HG02870 (cell line): Measurements from ENCODE around the gene MAML3.

Experiments
- ATAC-seq: cut with Tn5 transposase; IDR thresholded peaks from one replicate; pipeline ENCODE4 v1.9.1; 2021; ENCODE audit warnings: mild to moderate bottlenecking, moderate library complexity; ENCODE audit not compliant: unreplicated experiment

Gene MAML3

GRCh38 chr4:140102421-140102820 is 51.6 kb downstream of the MAML3 start:
- ATAC-seq, result no peak

GRCh38 chr4:140100771-140101170 is 53.2 kb downstream of the MAML3 start:
- ATAC-seq, result no peak

- no peak for ATAC-seq
These were observed 54.0 kb downstream of the MAML3 start for GRCh38 chr4:140099983-140100382.

GRCh38 chr4:140098455-140099160 is 55.4 kb downstream of the MAML3 start:
- ATAC-seq, result no peak

GRCh38 chr4:140097572-140097971 is 56.4 kb downstream of the MAML3 start:
- ATAC-seq, result no peak

- ATAC-seq, result no peak
These were observed 57.1 kb downstream of the MAML3 start for GRCh38 chr4:140096921-140097320.

GRCh38 chr4:140096483-140096861 is 57.5 kb downstream of the MAML3 start:
- no peak for ATAC-seq

GRCh38 chr4:140095694-140096482 is 58.1 kb downstream of the MAML3 start:
- ATAC-seq, result no peak

GRCh38 chr4:140094438-140095420 is 59.3 kb downstream of the MAML3 start:
- no peak for ATAC-seq

GRCh38 chr4:140092094-140092851 is 61.7 kb downstream of the MAML3 start:
- no peak for ATAC-seq

GRCh38 chr4:140091305-140091704 is 62.7 kb downstream of the MAML3 start:
- no peak for ATAC-seq

GRCh38 chr4:140090215-140090731 is 63.7 kb downstream of the MAML3 start:
- no peak for ATAC-seq

GRCh38 chr4:140089216-140089615 is 64.8 kb downstream of the MAML3 start:
- ATAC-seq, result no peak

GRCh38 chr4:140088323-140088967 is 65.5 kb downstream of the MAML3 start:
- no peak for ATAC-seq

GRCh38 chr4:140085881-140086280 is 68.1 kb downstream of the MAML3 start:
- no peak for ATAC-seq

GRCh38 chr4:140085062-140085622 is 68.8 kb downstream of the MAML3 start:
- ATAC-seq, result no peak

- ATAC-seq, result no peak
These were observed 69.6 kb downstream of the MAML3 start for GRCh38 chr4:140084385-140084784.

- no peak for ATAC-seq
These were observed 71.6 kb downstream of the MAML3 start for GRCh38 chr4:140082391-140082755.

- no peak for ATAC-seq
These were observed 72.2 kb downstream of the MAML3 start for GRCh38 chr4:140081641-140082390.
